Globus pallidus (tissue), 1 donor: ENCODE results near the gene ERI3.

Source experiments
- DNase-seq: peaks from one replicate; pipeline ENCODE4 v3.0.0-alpha.2; 2015; ENCODE audit warnings: low spot score

Gene ERI3

GRCh38 chr1:44283524-44284173, 71.4 kb downstream of the ERI3 start:
- DNase-seq = no peak

GRCh38 chr1:44282704-44283426, 72.2 kb downstream of the ERI3 start:
- DNase-seq = no peak

- no peak for DNase-seq
Measured at GRCh38 chr1:44281962-44282703, 72.9 kb downstream of the ERI3 start.

- no peak for DNase-seq
Measured at GRCh38 chr1:44276901-44277300, 78.2 kb downstream of the ERI3 start.

- DNase-seq = no peak
Measured at GRCh38 chr1:44275991-44276405, 79.1 kb downstream of the ERI3 start.

- no peak for DNase-seq
Measured at GRCh38 chr1:44275296-44275962, 79.6 kb downstream of the ERI3 start.

- DNase-seq = no peak
Measured at GRCh38 chr1:44273560-44274350, 81.3 kb downstream of the ERI3 start.

GRCh38 chr1:44272992-44273391, 82.1 kb downstream of the ERI3 start:
- no peak for DNase-seq

GRCh38 chr1:44271646-44272045, 83.4 kb downstream of the ERI3 start:
- DNase-seq = no peak

- no peak for DNase-seq
Measured at GRCh38 chr1:44270686-44271628, 84.1 kb downstream of the ERI3 start.

- DNase-seq = no peak
Measured at GRCh38 chr1:44268054-44268453, 87.0 kb downstream of the ERI3 start.

GRCh38 chr1:44267438-44267837, 87.6 kb downstream of the ERI3 start:
- no peak for DNase-seq

- no peak for DNase-seq
Measured at GRCh38 chr1:44266400-44267344, 88.4 kb downstream of the ERI3 start.

- no peak for DNase-seq
Measured at GRCh38 chr1:44265656-44266358, 89.2 kb downstream of the ERI3 start.

GRCh38 chr1:44264451-44264771, 90.6 kb downstream of the ERI3 start:
- no peak for DNase-seq

GRCh38 chr1:44263568-44264450, 91.2 kb downstream of the ERI3 start:
- no peak for DNase-seq

GRCh38 chr1:44262816-44263567, 92.1 kb downstream of the ERI3 start:
- no peak for DNase-seq
